A549 (cell line): Measurements from ENCODE around the gene TPCN1.

ENCODE experiments used
- CEBPB ChIP-seq, 2 experiments: fragments of >200 bp in 1 of 2; sonication (Bioruptor Twin) in 1 of 2; formaldehyde crosslinking in 1 of 2; IDR thresholded peaks; 2 replicates each; pipeline ENCODE4 v1.6.1; 2012 to 2016
- CTCF ChIP-seq: fragments of >200 bp; sonication (Bioruptor Twin); formaldehyde crosslinking; IDR thresholded peaks from 3 replicates; pipeline ENCODE4 v1.5.1; 2016
- ELK1 ChIP-seq: fragments of 150-350 bp; IDR thresholded peaks from 2 replicates; pipeline ENCODE4 v1.6.1; 2014; ENCODE audit warnings: low read depth, mild to moderate bottlenecking, low read length
- FOSB ChIP-seq: fragments of 250-450 bp; sonication (Bioruptor Pico); IDR thresholded peaks from 2 replicates; pipeline ENCODE4 v1.5.0; 2020; ENCODE audit warnings: mild to moderate bottlenecking, moderate library complexity
- GATA3 ChIP-seq: IDR thresholded peaks from 2 replicates; pipeline ENCODE4 v1.6.1; 2012; ENCODE audit warnings: borderline replicate concordance
- HDAC2 ChIP-seq: fragments of 200-600 bp; sonication (generic); IDR thresholded peaks from 2 replicates; pipeline ENCODE4 v1.6.1; 2016
- JUNB ChIP-seq: fragments of >200 bp; sonication (Bioruptor Twin); formaldehyde crosslinking; IDR thresholded peaks from 2 replicates; pipeline ENCODE4 v1.6.1; 2016
- KDM1A ChIP-seq: fragments of 200-600 bp; sonication (generic); IDR thresholded peaks from 2 replicates; pipeline ENCODE4 v1.6.1; 2016; ENCODE audit warnings: low read depth, mild to moderate bottlenecking
- MAX ChIP-seq: IDR thresholded peaks from 2 replicates; pipeline ENCODE4 v1.6.1; 2012
- POLR2A ChIP-seq: IDR thresholded peaks from 2 replicates; pipeline ENCODE4 v1.6.1; 2012; ENCODE audit warnings: mild to moderate bottlenecking, low read length
- RAD21 ChIP-seq, 2 experiments: fragments of >200 bp in 1 of 2; sonication (Bioruptor Twin) in 1 of 2; formaldehyde crosslinking in 1 of 2; IDR thresholded peaks in 1 of 2; conservative IDR thresholded peaks in 1 of 2; 2 replicates in 1 of 2; 3 replicates in 1 of 2; pipeline ENCODE4 v1.6.1; 2012 to 2018; ENCODE audit warnings: inconsistent platforms in 1 of 2
- RFX5 ChIP-seq: fragments of 450-650 bp; IDR thresholded peaks from 2 replicates; pipeline ENCODE4 v1.7.1; 2014; ENCODE audit warnings: antibody characterized with exemption, mild to moderate bottlenecking, moderate library complexity

- TF ChIP-seq HDAC2, result no peak
- TF ChIP-seq ELK1, result no peak
- 0 out of 2 replicates have a peak, but pooled peaks have one; percentile 63 for TF ChIP-seq FOSB (CRISPR knock-in tag)
- no peak for TF ChIP-seq CTCF
- 0 out of 2 replicates have a peak, but pooled peaks have one; percentile 15 for TF ChIP-seq KDM1A
- TF ChIP-seq MAX, result no peak
- no peak for TF ChIP-seq GATA3
- TF ChIP-seq CEBPB (IDR thresholded peaks at IDR 0.05), result peak; percentile 77 to 79; a peak in 3 of 4 replicates
- TF ChIP-seq POLR2A, result no peak
- TF ChIP-seq JUNB, result peak; percentile 53; the same call in 1 of the 2 replicates
- TF ChIP-seq RAD21 (conservative IDR thresholded peaks at IDR 0.05 in 1 of 2, IDR thresholded peaks at IDR 0.05 in 1 of 2), result no peak
- no peak for TF ChIP-seq RFX5
Observed at GRCh38 chr12:113214895-113215400, 6.3 kb upstream of the TPCN1 start.
